ENCODE measurements around the gene STXBP6. TPM values are rescaled to one million over a fixed set of nuclear protein-coding genes. Genes with fewer than 3 reads are reported as not detected.

Gene STXBP6
- total RNA-seq, 1 experiment from 2014 or later = 0.27 TPM

DNA sequence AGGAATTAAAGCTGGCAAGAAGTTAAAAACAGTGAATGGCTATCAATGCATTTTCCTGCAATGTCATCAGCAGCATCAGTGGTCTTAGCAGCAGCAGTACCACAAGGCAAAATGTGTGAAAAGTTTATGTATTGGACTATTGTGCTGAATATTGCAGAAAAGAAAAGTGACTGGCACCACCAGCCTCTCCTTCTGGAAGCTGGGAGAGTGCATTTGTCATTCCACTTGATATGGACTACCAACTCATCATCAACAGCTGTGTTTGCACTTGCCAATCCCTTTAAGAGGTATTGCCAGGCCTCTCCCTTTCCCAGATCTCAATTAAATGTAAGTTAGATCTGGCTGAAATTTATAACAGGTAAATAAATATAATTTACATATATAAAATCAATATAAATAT is 265.0 kb downstream of the STXBP6 start:
- H4K20me1 ChIP-seq (ENCODE audit: insufficient read depth) = no peaks in the 10 kb centered on the region
- intact Hi-C loops (cut with micrococcal nuclease) = no loop called here
- no peak overlapping the region for H3K4me2 ChIP-seq (ENCODE audit: low read length)
- ATAC-seq = no peak
- no peaks in the 10 kb centered on the region for H3K27me3 ChIP-seq (ENCODE audit: insufficient read depth, low read length)
- H3K9me3 ChIP-seq (ENCODE audit: control insufficient read depth in 1 of 2, insufficient read depth in 1 of 2, low read depth in 1 of 2, low read length in 2 of 2) = peaks cover 0 to 5% of the 10 kb centered on the region in 2 experiments; a peak in 1 of 4 replicates
- no TSS peak for BruUV-seq (replicated peaks)
- ChIA-PET RAD21 (ENCODE audit: low non-redundant PET in 1 of 2, low total read pairs in 2 of 2, uncharacterized antibody in 2 of 2, unreplicated experiment in 2 of 2) (no interaction called here), POLR2A (no interaction called here), CTCF (no interaction called here)
- no peak for DNase-seq (ENCODE audit: low read depth, low spot score)
- no peaks in the 10 kb centered on the region for H3K9me2 ChIP-seq (ENCODE audit: insufficient read depth)
- TF ChIP-seq EZH2phosphoT487 (IDR thresholded peaks at IDR 0.05; ENCODE audit: borderline replicate concordance) (no peak), CBX3 (IDR thresholded peaks at IDR 0.05; ENCODE audit: low read depth) (no peak), SRF (IDR thresholded peaks at IDR 0.05; ENCODE audit: low read depth) (no peak), EGR1 (IDR thresholded peaks at IDR 0.05; ENCODE audit: low read depth) (no peak), SP1 (IDR thresholded peaks at IDR 0.05; ENCODE audit: low read depth) (no peak), RAD21 (IDR thresholded peaks at IDR 0.05; ENCODE audit: low read depth) (no peak), FOSL1 (IDR thresholded peaks at IDR 0.05; ENCODE audit: low read depth) (no peak), CTCF (IDR thresholded peaks at IDR 0.05 in 2 of 3, conservative IDR thresholded peaks at IDR 0.05 in 1 of 3; ENCODE audit: borderline replicate concordance in 1 of 3, insufficient read depth in 1 of 3, low read depth in 2 of 3, low read length in 2 of 3) (no peak), POLR2A (IDR thresholded peaks at IDR 0.05; ENCODE audit: borderline replicate concordance, extremely low read depth, insufficient read depth, insufficient read length) (no peak), ZFX (IDR thresholded peaks at IDR 0.05) (no peak)
- H3K27ac ChIP-seq (ENCODE audit: low read depth, low read length) = no peak overlapping the region
- no peak overlapping the region for H3K4me3 ChIP-seq (replicated peaks in 1 of 2; ENCODE audit: low read depth in 1 of 2, low read length in 2 of 2)
- no peaks in the 10 kb centered on the region for H3K4me1 ChIP-seq (ENCODE audit: control insufficient read depth in 1 of 2, insufficient read depth in 2 of 2, low read length in 2 of 2)
- no peak overlapping the region for H3K9ac ChIP-seq (ENCODE audit: low read length)
- H2AFZ ChIP-seq (ENCODE audit: low read depth, low read length, poor library complexity, severe bottlenecking) = no peak overlapping the region
- H3K36me3 ChIP-seq (ENCODE audit: control insufficient read depth in 1 of 2, insufficient read depth in 2 of 2, low read length in 2 of 2) = no peaks in the 10 kb centered on the region
- no peaks in the 10 kb centered on the region for H3K79me2 ChIP-seq (ENCODE audit: insufficient read depth, low read length)

DNA sequence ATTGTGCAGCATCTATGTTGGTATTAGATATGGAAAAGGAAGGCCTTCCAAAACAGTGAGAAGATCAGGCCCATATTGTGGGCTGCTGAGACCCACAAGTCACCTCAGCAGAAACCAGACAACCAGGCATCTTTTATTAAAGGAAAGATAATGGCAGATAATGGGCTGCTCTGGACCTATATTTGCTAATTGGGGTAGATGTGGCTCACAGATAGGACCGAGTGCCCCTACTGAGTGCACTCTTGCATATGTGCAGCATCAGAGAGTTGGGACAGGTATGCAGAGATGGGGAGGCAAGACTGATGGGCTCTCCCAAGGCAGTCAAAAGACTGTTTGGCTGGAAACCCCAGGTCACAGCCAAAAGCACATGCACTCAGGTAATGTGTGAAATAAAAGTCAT is 266.2 kb downstream of the STXBP6 start:
- ChIA-PET CTCF (no interaction called here), RAD21 (ENCODE audit: low non-redundant PET in 1 of 2, low total read pairs in 2 of 2, uncharacterized antibody in 2 of 2, unreplicated experiment in 2 of 2) (no interaction called here), POLR2A (no interaction called here)
- no peaks in the 10 kb centered on the region for H3K9me2 ChIP-seq (ENCODE audit: insufficient read depth)
- no peaks in the 10 kb centered on the region for H3K36me3 ChIP-seq (ENCODE audit: control insufficient read depth in 1 of 2, insufficient read depth in 2 of 2, low read length in 2 of 2)
- ATAC-seq = no peak
- DNase-seq (ENCODE audit: low read depth, low spot score) = no peak
- H3K27ac ChIP-seq (ENCODE audit: low read depth, low read length) = no peak overlapping the region
- no peak overlapping the region for H3K4me3 ChIP-seq (replicated peaks in 1 of 2; ENCODE audit: low read depth in 1 of 2, low read length in 2 of 2)
- no peaks in the 10 kb centered on the region for H3K79me2 ChIP-seq (ENCODE audit: insufficient read depth, low read length)
- H4K20me1 ChIP-seq (ENCODE audit: insufficient read depth) = no peaks in the 10 kb centered on the region
- no peaks in the 10 kb centered on the region for H3K4me1 ChIP-seq (ENCODE audit: control insufficient read depth in 1 of 2, insufficient read depth in 2 of 2, low read length in 2 of 2)
- H3K4me2 ChIP-seq (ENCODE audit: low read length) = no peak overlapping the region
- no peaks in the 10 kb centered on the region for H3K27me3 ChIP-seq (ENCODE audit: insufficient read depth, low read length)
- no TSS peak for BruUV-seq (replicated peaks)
- H3K9ac ChIP-seq (ENCODE audit: low read length) = no peak overlapping the region
- H3K9me3 ChIP-seq (ENCODE audit: control insufficient read depth in 1 of 2, insufficient read depth in 1 of 2, low read depth in 1 of 2, low read length in 2 of 2) = peaks cover 0 to 5% of the 10 kb centered on the region in 2 experiments; a peak in 1 of 4 replicates
- intact Hi-C loops (cut with micrococcal nuclease) = no loop called here
- no peak overlapping the region for H2AFZ ChIP-seq (ENCODE audit: low read depth, low read length, poor library complexity, severe bottlenecking)
- no peak for TF ChIP-seq TCF7L2 (IDR thresholded peaks at IDR 0.05; ENCODE audit: borderline replicate concordance, extremely low read depth, insufficient read depth, insufficient read length)
- TF ChIP-seq FOSL1 (IDR thresholded peaks at IDR 0.05; ENCODE audit: low read depth) = no peak
- TF ChIP-seq RAD21 (IDR thresholded peaks at IDR 0.05; ENCODE audit: low read depth) = no peak
- no peak for TF ChIP-seq JUND (IDR thresholded peaks at IDR 0.05)
- no peak for TF ChIP-seq SRF (IDR thresholded peaks at IDR 0.05; ENCODE audit: low read depth)
- TF ChIP-seq SIN3A (IDR thresholded peaks at IDR 0.05; ENCODE audit: low read depth) = no peak
- no peak for TF ChIP-seq EZH2 (IDR thresholded peaks at IDR 0.05)
- no peak for TF ChIP-seq EGR1 (IDR thresholded peaks at IDR 0.05; ENCODE audit: low read depth)
- TF ChIP-seq YY1 (IDR thresholded peaks at IDR 0.05; ENCODE audit: extremely low read depth, insufficient replicate concordance, low read depth, low read length) = no peak
- no peak for TF ChIP-seq MAX (IDR thresholded peaks at IDR 0.05)
- TF ChIP-seq ELF1 (IDR thresholded peaks at IDR 0.05; ENCODE audit: borderline replicate concordance, low read depth) = no peak
- TF ChIP-seq CBX3 (IDR thresholded peaks at IDR 0.05; ENCODE audit: low read depth) = no peak
- no peak for TF ChIP-seq ATF3 (IDR thresholded peaks at IDR 0.05)
- TF ChIP-seq, protein P1, sequence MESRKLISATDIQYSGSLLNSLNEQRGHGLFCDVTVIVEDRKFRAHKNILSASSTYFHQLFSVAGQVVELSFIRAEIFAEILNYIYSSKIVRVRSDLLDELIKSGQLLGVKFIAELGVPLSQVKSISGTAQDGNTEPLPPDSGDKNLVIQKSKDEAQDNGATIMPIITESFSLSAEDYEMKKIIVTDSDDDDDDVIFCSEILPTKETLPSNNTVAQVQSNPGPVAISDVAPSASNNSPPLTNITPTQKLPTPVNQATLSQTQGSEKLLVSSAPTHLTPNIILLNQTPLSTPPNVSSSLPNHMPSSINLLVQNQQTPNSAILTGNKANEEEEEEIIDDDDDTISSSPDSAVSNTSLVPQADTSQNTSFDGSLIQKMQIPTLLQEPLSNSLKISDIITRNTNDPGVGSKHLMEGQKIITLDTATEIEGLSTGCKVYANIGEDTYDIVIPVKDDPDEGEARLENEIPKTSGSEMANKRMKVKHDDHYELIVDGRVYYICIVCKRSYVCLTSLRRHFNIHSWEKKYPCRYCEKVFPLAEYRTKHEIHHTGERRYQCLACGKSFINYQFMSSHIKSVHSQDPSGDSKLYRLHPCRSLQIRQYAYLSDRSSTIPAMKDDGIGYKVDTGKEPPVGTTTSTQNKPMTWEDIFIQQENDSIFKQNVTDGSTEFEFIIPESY (IDR thresholded peaks at IDR 0.05; ENCODE audit: extremely low read depth, insufficient replicate concordance, low read length) = no peak

Measured in HCT116 (cell line).